Body of pancreas (tissue), 4 donors: Measurements from ENCODE around the gene GALNT15. TPM values are rescaled to one million over a fixed set of nuclear protein-coding genes. Genes with fewer than 3 reads are reported as not detected.

Experiments
- ATAC-seq: fragments of 150-250 bp; one replicate; pipeline ENCODE4 v1.9.1; 2016
- DNase-seq, 4 donors: peaks; one replicate each; pipeline ENCODE4 v3.0.0-alpha.2; 2019
- H3K27ac ChIP-seq, 4 donors: fragments of 200-600 bp; sonication (generic); 1 replicate in 3 of 4; 2 replicates in 1 of 4; pipeline versions ENCODE4 v1.5.1 to v1.6.1; 2016 to 2019; ENCODE audit warnings: mild to moderate bottlenecking in 1 of 4, mixed read lengths in 1 of 4, moderate library complexity in 1 of 4
- H3K27me3 ChIP-seq, 2 donors: fragments of 200-600 bp; sonication (generic); one replicate each; pipeline ENCODE4 v1.6.0; 2016; ENCODE audit warnings: mild to moderate bottlenecking in 1 of 2
- H3K36me3 ChIP-seq, 2 donors: fragments of 200-600 bp; sonication (generic); replicated peaks in 1 of 2; 2 replicates each; pipeline ENCODE4 v1.5.1; 2016; ENCODE audit warnings: low read depth in 2 of 2; ENCODE audit not compliant: insufficient read depth in 1 of 2
- H3K4me1 ChIP-seq: fragments of 200-600 bp; sonication (generic); one replicate; pipeline ENCODE4 v1.6.0; 2016
- H3K4me3 ChIP-seq, 2 donors: fragments of 200-600 bp; sonication (generic); 1 replicate in 1 of 2; 2 replicates in 1 of 2; pipeline ENCODE4 v1.5.1; 2016 to 2019
- H3K9me3 ChIP-seq, 3 donors: fragments of 200-600 bp; sonication (generic); 1 replicate in 2 of 3; 2 replicates in 1 of 3; pipeline ENCODE4 v1.5.1; 2016
- CTCF ChIP-seq, 7 experiments: fragments of 450-650 bp in 4 of 7; fragments of 200-600 bp in 3 of 7; sonication (generic) in 3 of 7; IDR thresholded peaks; one replicate each; pipeline ENCODE4 v1.5.1; 2016 to 2019; ENCODE audit warnings: antibody characterized with exemption in 7 of 7
- POLR2A ChIP-seq, 3 donors: fragments of 450-650 bp; IDR thresholded peaks; one replicate each; pipeline ENCODE4 v1.6.1; 2016; ENCODE audit warnings: antibody characterized with exemption in 3 of 3, mild to moderate bottlenecking in 2 of 3
- WGBS, 2 donors: methylation state at CpG; one replicate each; pipeline ENCODE4 v1.1.5; 2017; 5-methylcytosine and 5-hydroxymethylcytosine counted together
- intact Hi-C: fragments of 100-400 bp; cut with DNase I; formaldehyde crosslinking; loops from one replicate; pipeline ENCODE4 v1.15.1; 2023
- total RNA-seq, 2 donors: library from RNA; depleted of rRNA; stranded (reverse); fragments of >200 nt; gene quantifications; one replicate each; pipeline ENCODE4 v1.1.0, GENCODE V29; 2016

The GALNT15 gene
- total RNA-seq, 2 donors from 2014 or later: 21.8 to 26.0 TPM

- intact Hi-C loops: no loop called here
- Histone ChIP-seq H3K27ac (no peak overlapping the region), H3K27me3 (no peaks in the 10 kb centered on the region), H3K4me1 (peaks cover 6% of the 10 kb centered on the region), H3K36me3 (no peaks in the 10 kb centered on the region), H3K4me3 (no peak overlapping the region), H3K9me3 (no peaks in the 10 kb centered on the region)
- 64 to 81% methylated on average over 5 of the region's 5 CpGs for WGBS, 2 donors
- DNase-seq: no peak
- TF ChIP-seq CTCF (IDR thresholded peaks at IDR 0.05) (no peak), POLR2A (IDR thresholded peaks at IDR 0.05) (no peak)
- ATAC-seq: no peak
These were observed 8.1 kb downstream of the GALNT15 start for GRCh38 chr3:16182612-16183011.

DNA sequence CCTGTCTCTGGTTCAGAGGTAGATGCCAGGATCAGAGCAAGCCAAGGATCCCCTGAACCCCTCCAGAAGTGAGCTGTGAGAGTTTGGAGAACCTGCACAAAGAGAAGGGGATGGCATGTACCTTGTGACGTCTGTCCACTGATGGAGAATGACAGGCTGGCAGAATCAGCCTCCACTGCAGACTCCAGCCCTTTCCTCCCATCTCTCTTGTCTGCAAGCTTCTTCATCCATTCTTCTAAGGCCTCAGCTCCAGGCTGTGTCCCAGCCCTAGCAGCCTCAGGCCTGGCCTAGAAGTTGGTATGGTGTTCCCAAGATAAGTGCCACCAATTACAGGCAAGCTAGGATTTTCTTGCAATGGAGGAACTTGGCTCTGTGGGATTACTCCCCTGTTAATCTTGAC is 8.6 kb downstream of the GALNT15 start:
- Histone ChIP-seq H3K36me3 (no peaks in the 10 kb centered on the region), H3K4me3 (no peak overlapping the region), H3K27me3 (no peaks in the 10 kb centered on the region), H3K27ac (no peak overlapping the region), H3K4me1 (peaks cover 6% of the 10 kb centered on the region), H3K9me3 (no peaks in the 10 kb centered on the region)
- ATAC-seq (no peak), DNase-seq (no peak)
- intact Hi-C loops: no loop called here
- 69 to 80% methylated on average over 1 of the region's 1 CpG for WGBS, 2 donors
- TF ChIP-seq POLR2A (IDR thresholded peaks at IDR 0.05) (no peak), CTCF (IDR thresholded peaks at IDR 0.05) (no peak)

DNA sequence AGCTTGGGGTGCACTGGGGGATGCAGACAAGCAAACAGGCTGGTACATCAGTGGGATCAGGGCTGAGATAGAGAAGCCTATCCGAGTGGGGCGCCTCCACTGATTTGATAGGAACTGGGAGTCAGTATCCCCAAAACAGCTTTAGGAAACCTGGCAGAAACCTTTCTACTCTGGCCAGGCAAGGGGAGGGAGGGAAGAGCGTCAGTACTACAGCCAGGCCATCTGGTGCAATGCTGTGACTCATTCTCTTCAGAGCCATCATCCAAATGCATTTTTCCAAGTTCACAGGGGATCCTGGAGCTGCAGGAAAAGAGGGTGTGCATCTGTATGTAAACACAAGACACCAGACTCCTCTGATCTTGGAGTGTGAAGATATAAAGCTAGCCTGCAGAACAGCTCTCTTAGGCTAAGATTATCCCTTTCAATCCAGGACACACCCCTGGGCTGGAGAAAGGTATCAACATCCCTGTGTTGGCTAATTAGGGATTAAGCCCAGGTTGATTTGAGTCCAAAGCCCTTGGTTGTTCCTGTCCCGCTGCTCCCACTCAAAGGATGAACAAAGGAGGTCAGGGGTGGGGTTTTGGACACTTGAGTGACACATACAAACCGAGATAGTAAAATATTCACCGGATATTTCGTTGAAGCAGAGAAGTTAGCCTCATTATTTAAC is 9.3 kb downstream of the GALNT15 start:
- no peak overlapping the region for H3K4me3 ChIP-seq
- intact Hi-C loops: no loop called here
- no peaks in the 10 kb centered on the region for H3K4me1 ChIP-seq
- no peak for TF ChIP-seq CTCF (IDR thresholded peaks at IDR 0.05)
- no peak for TF ChIP-seq POLR2A (IDR thresholded peaks at IDR 0.05)
- H3K9me3 ChIP-seq: no peaks in the 10 kb centered on the region
- 70 to 71% methylated on average over 7 of the region's 7 CpGs for WGBS, 2 donors
- H3K27ac ChIP-seq: no peak overlapping the region
- no peak for DNase-seq
- H3K27me3 ChIP-seq: no peaks in the 10 kb centered on the region
- ATAC-seq: no peak
- H3K36me3 ChIP-seq: no peaks in the 10 kb centered on the region

- H3K36me3 ChIP-seq: no peaks in the 10 kb centered on the region
- intact Hi-C loops: no loop called here
These were observed 11.6 kb downstream of the GALNT15 start for GRCh38 chr3:16186086-16186485.

More at GRCh38 chr3:16186086-16186485, 11.6 kb downstream of the GALNT15 start:
- DNase-seq (no peak), ATAC-seq (no peak)
- Histone ChIP-seq H3K27ac (no peak overlapping the region), H3K27me3 (no peaks in the 10 kb centered on the region), H3K4me3 (no peak overlapping the region), H3K4me1 (no peaks in the 10 kb centered on the region), H3K9me3 (no peaks in the 10 kb centered on the region)
- WGBS, 2 donors: 37 to 41% methylated on average over 1 of the region's 1 CpG
- TF ChIP-seq CTCF (IDR thresholded peaks at IDR 0.05): no peak
- TF ChIP-seq POLR2A (IDR thresholded peaks at IDR 0.05): no peak
